HCT116 (cell line): Measurements from ENCODE around the gene MORN2. TPM values are rescaled to one million over a fixed set of nuclear protein-coding genes. Genes with fewer than 3 reads are reported as not detected.

Experiments used
- ATAC-seq: fragments of 200-7000 bp; cut with Tn5 transposase; 2 replicates; pipeline ENCODE4 v1.9.1; 2020; ENCODE audit warnings: mild to moderate bottlenecking, moderate library complexity
- BruUV-seq: library from RNA; stranded (reverse); fragments of 400-500 nt; replicated peaks from 2 replicates; lab custom pipeline; 2021; lab: Mats Ljungman, UMichigan
- CTCF ChIA-PET: fragments of 300-600 bp; sonication (Branson Sonifier 250); formaldehyde crosslinking; loops from one replicate; lab custom pipeline; 2021; ENCODE audit warnings: antibody characterized with exemption; lab: Charles Lee
- POLR2A ChIA-PET: fragments of 300-600, 350-600 bp; sonication (Branson Sonifier 250); formaldehyde crosslinking; loops from one replicate; lab custom pipeline; 2021; ENCODE audit warnings: antibody characterized with exemption; lab: Charles Lee
- RAD21 ChIA-PET, 2 experiments: fragments of 300-600 bp; sonication (Branson Sonifier 250); formaldehyde crosslinking; loops; one replicate each; lab custom pipeline; 2023; ENCODE audit warnings: low total read pairs in 2 of 2; ENCODE audit not compliant: uncharacterized antibody in 2 of 2, unreplicated experiment in 2 of 2, low non-redundant PET in 1 of 2; lab: Charles Lee
- DNase-seq: peaks from one replicate; pipeline ENCODE4 v3.0.0-alpha.2; 2010; ENCODE audit warnings: low read depth, low spot score
- H2AFZ ChIP-seq: fragments of 200-600 bp; shearing (Covaris generic), sonication (generic); 2 replicates; pipeline ENCODE4 v1.6.1; 2017; ENCODE audit warnings: low read depth, mixed run types, mixed read lengths, antibody characterized with exemption, low read length; ENCODE audit not compliant: poor library complexity, severe bottlenecking
- H3K27ac ChIP-seq: 2 replicates; pipeline ENCODE4 v1.5.1; 2012; ENCODE audit warnings: low read depth, low read length
- H3K27me3 ChIP-seq: fragments of 200-600 bp; sonication (generic); 2 replicates; pipeline ENCODE4 v1.6.1; 2016; ENCODE audit warnings: mixed run types, low read length, mixed read lengths; ENCODE audit not compliant: insufficient read depth
- H3K36me3 ChIP-seq, 2 experiments: fragments of 200-500 bp in 1 of 2; fragments of 200-600 bp in 1 of 2; sonication (Bioruptor generic) in 1 of 2; sonication (generic) in 1 of 2; 2 replicates each; pipeline versions ENCODE4 v1.5.1 to v1.6.1; 2014 to 2016; ENCODE audit warnings: low read length in 2 of 2, inconsistent platforms in 1 of 2, mixed read lengths in 1 of 2, mixed run types in 1 of 2; ENCODE audit not compliant: insufficient read depth in 2 of 2, control insufficient read depth in 1 of 2
- H3K4me1 ChIP-seq, 2 experiments: fragments of 200-600 bp in 1 of 2; sonication (generic) in 1 of 2; 2 replicates each; pipeline versions ENCODE4 v1.5.1 to v1.6.1; 2012 to 2017; ENCODE audit warnings: low read length in 2 of 2, inconsistent platforms in 1 of 2, mild to moderate bottlenecking in 1 of 2, mixed read lengths in 1 of 2, mixed run types in 1 of 2, moderate library complexity in 1 of 2; ENCODE audit not compliant: insufficient read depth in 2 of 2, control insufficient read depth in 1 of 2
- H3K4me2 ChIP-seq: fragments of 200-600 bp; sonication (generic); 2 replicates; pipeline ENCODE4 v1.6.1; 2017; ENCODE audit warnings: mixed run types, low read length, mixed read lengths
- H3K4me3 ChIP-seq, 2 experiments: fragments of 200-600 bp in 1 of 2; sonication (generic) in 1 of 2; replicated peaks in 1 of 2; 2 replicates each; pipeline ENCODE4 v1.5.1; 2011 to 2016; ENCODE audit warnings: low read length in 2 of 2, control low read depth in 1 of 2, low read depth in 1 of 2, mild to moderate bottlenecking in 1 of 2, mixed read lengths in 1 of 2, mixed run types in 1 of 2
- H3K79me2 ChIP-seq: fragments of 200-600 bp; sonication (generic); 2 replicates; pipeline ENCODE4 v1.6.1; 2017; ENCODE audit warnings: mild to moderate bottlenecking, mixed run types, low read length, moderate library complexity, mixed read lengths; ENCODE audit not compliant: insufficient read depth
- H3K9ac ChIP-seq: fragments of 200-600 bp; sonication (generic); 2 replicates; pipeline ENCODE4 v1.6.1; 2016; ENCODE audit warnings: low read length, mixed read lengths
- H3K9me2 ChIP-seq: fragments of 200-600 bp; sonication (generic), shearing (Covaris generic); 2 replicates; pipeline ENCODE4 v1.6.1; 2017; ENCODE audit warnings: mixed run types, mild to moderate bottlenecking, moderate library complexity; ENCODE audit not compliant: insufficient read depth
- H3K9me3 ChIP-seq, 2 experiments: fragments of 200-500 bp in 1 of 2; fragments of 200-600 bp in 1 of 2; sonication (Bioruptor generic) in 1 of 2; sonication (generic) in 1 of 2; 2 replicates each; pipeline ENCODE4 v1.6.1; 2014 to 2017; ENCODE audit warnings: low read length in 2 of 2, mixed read lengths in 2 of 2, inconsistent platforms in 1 of 2, low read depth in 1 of 2, mild to moderate bottlenecking in 1 of 2, mixed run types in 1 of 2, moderate library complexity in 1 of 2; ENCODE audit not compliant: control insufficient read depth in 1 of 2, insufficient read depth in 1 of 2
- H4K20me1 ChIP-seq: fragments of 200-600 bp; sonication (generic), shearing (Covaris generic); 2 replicates; pipeline ENCODE4 v1.6.1; 2017; ENCODE audit warnings: mixed run types, mild to moderate bottlenecking, moderate library complexity; ENCODE audit not compliant: insufficient read depth
- CBX3 ChIP-seq: IDR thresholded peaks from 2 replicates; pipeline ENCODE4 v1.6.1; 2012; ENCODE audit warnings: low read depth
- CEBPB ChIP-seq: IDR thresholded peaks from 2 replicates; pipeline ENCODE4 v1.6.1; 2012; ENCODE audit warnings: low read depth
- ELF1 ChIP-seq: IDR thresholded peaks from 2 replicates; pipeline ENCODE4 v1.6.1; 2012; ENCODE audit warnings: low read depth, borderline replicate concordance
- EZH2 ChIP-seq: fragments of 200-600 bp; sonication (generic); IDR thresholded peaks from 2 replicates; pipeline ENCODE4 v1.6.1; 2017; ENCODE audit warnings: antibody characterized with exemption, mixed run types
- EZH2phosphoT487 ChIP-seq: fragments of 200-600 bp; IDR thresholded peaks from 2 replicates; pipeline ENCODE4 v1.6.1; 2018; ENCODE audit warnings: antibody characterized with exemption, borderline replicate concordance
- JUND ChIP-seq: IDR thresholded peaks from 2 replicates; pipeline ENCODE4 v1.6.1; 2012
- POLR2A ChIP-seq: IDR thresholded peaks from 2 replicates; pipeline ENCODE4 v1.7.0; 2011; ENCODE audit warnings: borderline replicate concordance; ENCODE audit not compliant: insufficient read depth, insufficient read length; ENCODE audit errors: extremely low read depth
- POLR2AphosphoS5 ChIP-seq: IDR thresholded peaks from 2 replicates; pipeline ENCODE4 v1.6.1; 2011; ENCODE audit warnings: mild to moderate bottlenecking, low read depth, low read length, moderate library complexity
- RAD21 ChIP-seq: IDR thresholded peaks from 2 replicates; pipeline ENCODE4 v1.6.1; 2012; ENCODE audit warnings: low read depth, mild to moderate bottlenecking
- SRF ChIP-seq: IDR thresholded peaks from 2 replicates; pipeline ENCODE4 v1.6.1; 2012; ENCODE audit warnings: low read depth
- TCF7L2 ChIP-seq: IDR thresholded peaks from 2 replicates; pipeline ENCODE4 v1.7.0; 2011; ENCODE audit warnings: borderline replicate concordance, inconsistent platforms; ENCODE audit not compliant: insufficient read depth, insufficient read length; ENCODE audit errors: extremely low read depth
- ZFX ChIP-seq: fragments of 450-650 bp; IDR thresholded peaks from 2 replicates; pipeline ENCODE4 v1.6.1; 2017
- ZNF274 ChIP-seq: fragments of 200-500 bp; sonication (Bioruptor generic); IDR thresholded peaks from 2 replicates; pipeline ENCODE4 v1.6.1; 2014; ENCODE audit warnings: mild to moderate bottlenecking, low read depth, low read length, inconsistent platforms
- intact Hi-C: fragments of 100-400 bp; cut with micrococcal nuclease; formaldehyde crosslinking; loops from 2 replicates; pipeline ENCODE4 v1.10.0; 2022
- total RNA-seq: library from RNA; stranded (reverse); gene quantifications from one replicate; pipeline ENCODE4 v1.2.1, GENCODE V29; 2021; ENCODE audit not compliant: unreplicated experiment
- TF ChIP-seq, protein P1 (sequence below): IDR thresholded peaks from 2 replicates; pipeline ENCODE4 v1.6.1; 2011; ENCODE audit warnings: mild to moderate bottlenecking, low read length, moderate library complexity; ENCODE audit not compliant: insufficient replicate concordance; ENCODE audit errors: extremely low read depth
- TF ChIP-seq, protein P2 (sequence below): IDR thresholded peaks from 2 replicates; pipeline ENCODE4 v1.6.1; 2012; ENCODE audit warnings: low read depth
- TF ChIP-seq, protein P3 (sequence below): IDR thresholded peaks from 2 replicates; pipeline ENCODE4 v1.6.1; 2012

Gene MORN2
- total RNA-seq, 1 experiment from 2014 or later, result 11.9 TPM

DNA sequence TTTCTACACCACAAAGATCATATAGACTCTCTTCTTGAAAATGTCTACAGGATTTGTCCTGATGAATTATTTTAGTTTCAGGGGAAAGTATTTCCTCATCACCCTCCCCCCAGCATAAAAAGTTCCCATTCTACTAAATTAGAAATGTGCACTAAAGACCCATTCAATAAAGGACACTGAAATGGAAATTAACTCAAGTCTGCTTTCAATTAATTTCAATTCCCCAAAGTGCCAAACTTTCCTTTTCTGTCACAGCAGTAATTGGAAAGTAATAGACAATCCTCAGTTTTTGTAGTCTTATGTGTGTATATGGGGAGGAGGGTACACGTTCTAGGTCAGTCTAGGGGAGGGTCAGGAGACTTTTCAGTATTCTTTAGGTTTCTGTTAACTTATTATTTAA, 35.4 kb downstream of the MORN2 start:
- H3K27me3 ChIP-seq, result no peaks in the 10 kb centered on the region
- H3K79me2 ChIP-seq, result no peaks in the 10 kb centered on the region
- no peak overlapping the region for H3K4me2 ChIP-seq
- no peak overlapping the region for H2AFZ ChIP-seq
- ChIA-PET CTCF (no interaction called here), POLR2A (no interaction called here), RAD21 (no interaction called here)
- no peaks in the 10 kb centered on the region for H3K9me2 ChIP-seq
- no peak overlapping the region for H3K9ac ChIP-seq
- peaks cover 0 to 6% of the 10 kb centered on the region in 2 experiments; a peak in 1 of 4 replicates for H3K4me1 ChIP-seq
- no TSS peak for BruUV-seq
- no peaks in the 10 kb centered on the region for H4K20me1 ChIP-seq
- ATAC-seq (no peak), DNase-seq (no peak)
- H3K4me3 ChIP-seq, result no peak overlapping the region
- intact Hi-C loops, result no loop called here
- H3K27ac ChIP-seq, result no peak overlapping the region
- H3K36me3 ChIP-seq, result no peaks in the 10 kb centered on the region
- H3K9me3 ChIP-seq, result no peaks in the 10 kb centered on the region
- no peak for TF ChIP-seq POLR2AphosphoS5

DNA sequence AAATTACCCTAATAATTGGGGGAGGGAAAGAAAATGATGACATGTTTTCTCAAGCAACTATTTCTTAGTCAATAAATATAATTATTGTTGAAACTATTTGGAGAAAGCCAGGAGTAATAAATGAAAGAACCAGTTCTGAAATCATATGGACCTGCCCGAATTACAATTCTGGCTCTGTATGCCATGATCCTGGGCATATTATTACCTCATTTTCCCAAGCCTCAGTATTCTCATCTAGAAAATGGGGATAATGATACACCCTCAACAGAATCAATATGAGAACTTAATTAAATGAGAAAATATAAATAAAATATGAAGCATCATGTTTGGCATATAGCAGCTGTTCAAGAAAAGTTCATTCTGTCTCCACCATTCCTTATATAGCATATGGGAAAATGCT, 36.8 kb downstream of the MORN2 start:
- no peak overlapping the region for H2AFZ ChIP-seq
- no peak overlapping the region for H3K4me3 ChIP-seq
- no peaks in the 10 kb centered on the region for H3K36me3 ChIP-seq
- RAD21 ChIA-PET, result no interaction called here
- H3K27ac ChIP-seq, result no peak overlapping the region
- no peaks in the 10 kb centered on the region for H3K27me3 ChIP-seq
- no peak overlapping the region for H3K9ac ChIP-seq
- BruUV-seq, result no TSS peak
- ATAC-seq (no peak), DNase-seq (no peak)
- intact Hi-C loops, result no loop called here
- peaks cover 0 to 4% of the 10 kb centered on the region in 2 experiments; a peak in 1 of 4 replicates for H3K4me1 ChIP-seq
- POLR2A ChIA-PET, result no interaction called here
- no peaks in the 10 kb centered on the region for H3K79me2 ChIP-seq
- no peak overlapping the region for H3K4me2 ChIP-seq
- CTCF ChIA-PET, result no interaction called here
- no peaks in the 10 kb centered on the region for H3K9me2 ChIP-seq
- H4K20me1 ChIP-seq, result no peaks in the 10 kb centered on the region
- no peaks in the 10 kb centered on the region for H3K9me3 ChIP-seq
- TF ChIP-seq, protein P1, sequence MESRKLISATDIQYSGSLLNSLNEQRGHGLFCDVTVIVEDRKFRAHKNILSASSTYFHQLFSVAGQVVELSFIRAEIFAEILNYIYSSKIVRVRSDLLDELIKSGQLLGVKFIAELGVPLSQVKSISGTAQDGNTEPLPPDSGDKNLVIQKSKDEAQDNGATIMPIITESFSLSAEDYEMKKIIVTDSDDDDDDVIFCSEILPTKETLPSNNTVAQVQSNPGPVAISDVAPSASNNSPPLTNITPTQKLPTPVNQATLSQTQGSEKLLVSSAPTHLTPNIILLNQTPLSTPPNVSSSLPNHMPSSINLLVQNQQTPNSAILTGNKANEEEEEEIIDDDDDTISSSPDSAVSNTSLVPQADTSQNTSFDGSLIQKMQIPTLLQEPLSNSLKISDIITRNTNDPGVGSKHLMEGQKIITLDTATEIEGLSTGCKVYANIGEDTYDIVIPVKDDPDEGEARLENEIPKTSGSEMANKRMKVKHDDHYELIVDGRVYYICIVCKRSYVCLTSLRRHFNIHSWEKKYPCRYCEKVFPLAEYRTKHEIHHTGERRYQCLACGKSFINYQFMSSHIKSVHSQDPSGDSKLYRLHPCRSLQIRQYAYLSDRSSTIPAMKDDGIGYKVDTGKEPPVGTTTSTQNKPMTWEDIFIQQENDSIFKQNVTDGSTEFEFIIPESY, result no peak
- no peak for TF ChIP-seq ELF1
- no peak for TF ChIP-seq SRF
- no peak for TF ChIP-seq POLR2AphosphoS5
- no peak for TF ChIP-seq CEBPB
- no peak for TF ChIP-seq CBX3
- TF ChIP-seq ZFX, result no peak
- TF ChIP-seq RAD21, result no peak
- no peak for TF ChIP-seq ZNF274
- TF ChIP-seq EZH2, result no peak
- TF ChIP-seq EZH2phosphoT487, result no peak
- no peak for TF ChIP-seq JUND
- TF ChIP-seq, protein P2, sequence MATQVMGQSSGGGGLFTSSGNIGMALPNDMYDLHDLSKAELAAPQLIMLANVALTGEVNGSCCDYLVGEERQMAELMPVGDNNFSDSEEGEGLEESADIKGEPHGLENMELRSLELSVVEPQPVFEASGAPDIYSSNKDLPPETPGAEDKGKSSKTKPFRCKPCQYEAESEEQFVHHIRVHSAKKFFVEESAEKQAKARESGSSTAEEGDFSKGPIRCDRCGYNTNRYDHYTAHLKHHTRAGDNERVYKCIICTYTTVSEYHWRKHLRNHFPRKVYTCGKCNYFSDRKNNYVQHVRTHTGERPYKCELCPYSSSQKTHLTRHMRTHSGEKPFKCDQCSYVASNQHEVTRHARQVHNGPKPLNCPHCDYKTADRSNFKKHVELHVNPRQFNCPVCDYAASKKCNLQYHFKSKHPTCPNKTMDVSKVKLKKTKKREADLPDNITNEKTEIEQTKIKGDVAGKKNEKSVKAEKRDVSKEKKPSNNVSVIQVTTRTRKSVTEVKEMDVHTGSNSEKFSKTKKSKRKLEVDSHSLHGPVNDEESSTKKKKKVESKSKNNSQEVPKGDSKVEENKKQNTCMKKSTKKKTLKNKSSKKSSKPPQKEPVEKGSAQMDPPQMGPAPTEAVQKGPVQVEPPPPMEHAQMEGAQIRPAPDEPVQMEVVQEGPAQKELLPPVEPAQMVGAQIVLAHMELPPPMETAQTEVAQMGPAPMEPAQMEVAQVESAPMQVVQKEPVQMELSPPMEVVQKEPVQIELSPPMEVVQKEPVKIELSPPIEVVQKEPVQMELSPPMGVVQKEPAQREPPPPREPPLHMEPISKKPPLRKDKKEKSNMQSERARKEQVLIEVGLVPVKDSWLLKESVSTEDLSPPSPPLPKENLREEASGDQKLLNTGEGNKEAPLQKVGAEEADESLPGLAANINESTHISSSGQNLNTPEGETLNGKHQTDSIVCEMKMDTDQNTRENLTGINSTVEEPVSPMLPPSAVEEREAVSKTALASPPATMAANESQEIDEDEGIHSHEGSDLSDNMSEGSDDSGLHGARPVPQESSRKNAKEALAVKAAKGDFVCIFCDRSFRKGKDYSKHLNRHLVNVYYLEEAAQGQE, result no peak
- TF ChIP-seq, protein P3, sequence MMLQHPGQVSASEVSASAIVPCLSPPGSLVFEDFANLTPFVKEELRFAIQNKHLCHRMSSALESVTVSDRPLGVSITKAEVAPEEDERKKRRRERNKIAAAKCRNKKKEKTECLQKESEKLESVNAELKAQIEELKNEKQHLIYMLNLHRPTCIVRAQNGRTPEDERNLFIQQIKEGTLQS, result no peak
- no peak for TF ChIP-seq TCF7L2
- no peak for TF ChIP-seq POLR2A
